Epithelial cell of proximal tubule (primary cell): ENCODE measurements around the gene MED20. TPM values are rescaled to one million over a fixed set of nuclear protein-coding genes. Genes with fewer than 3 reads are reported as not detected.

Source experiments
- DNase-seq: peaks from one replicate; pipeline ENCODE4 v3.0.0-alpha.2; 2011; ENCODE audit warnings: low read depth
- H3K4me3 ChIP-seq: 2 replicates; pipeline ENCODE4 v1.5.1; 2011; ENCODE audit warnings: low read depth, mild to moderate bottlenecking, low read length
- CTCF ChIP-seq: conservative IDR thresholded peaks from 2 replicates; pipeline ENCODE4 v1.5.1; 2012; ENCODE audit warnings: low read depth, mild to moderate bottlenecking, low read length
- total RNA-seq: library from RNA; depleted of rRNA; stranded (reverse); fragments of >200 nt; gene quantifications from 2 replicates; pipeline ENCODE4 v1.2.3, GENCODE V29; 2015

Gene MED20
- total RNA-seq, 1 donor from 2014 or later = 20.9 TPM

- TF ChIP-seq CTCF = no peak
These were observed 27.9 kb downstream of the MED20 start for GRCh38 chr6:41892921-41893564.

GRCh38 chr6:41887331-41887751 lies 33.6 kb downstream of the MED20 start:
- no peak for TF ChIP-seq CTCF
- no peak overlapping the region for H3K4me3 ChIP-seq
- DNase-seq = no peak

More at GRCh38 chr6:41892921-41893564, 27.9 kb downstream of the MED20 start:
- DNase-seq = no peak
- no peak overlapping the region for H3K4me3 ChIP-seq

GRCh38 chr6:41885930-41886329 lies 35.0 kb downstream of the MED20 start:
- DNase-seq = no peak
- no peak overlapping the region for H3K4me3 ChIP-seq
- no peak for TF ChIP-seq CTCF

GRCh38 chr6:41884957-41885356 lies 36.0 kb downstream of the MED20 start:
- TF ChIP-seq CTCF = no peak

GRCh38 chr6:41881506-41881905 lies 39.4 kb downstream of the MED20 start:
- H3K4me3 ChIP-seq = no peak overlapping the region
- no peak for DNase-seq
- TF ChIP-seq CTCF = no peak

More at GRCh38 chr6:41884957-41885356, 36.0 kb downstream of the MED20 start:
- no peak for DNase-seq
- H3K4me3 ChIP-seq = no peak overlapping the region

GRCh38 chr6:41878961-41879405 lies 42.0 kb downstream of the MED20 start:
- TF ChIP-seq CTCF = no peak
- no peak for DNase-seq
- no peak overlapping the region for H3K4me3 ChIP-seq

GRCh38 chr6:41878246-41878645 lies 42.7 kb downstream of the MED20 start:
- H3K4me3 ChIP-seq = no peak overlapping the region
- DNase-seq = no peak
- no peak for TF ChIP-seq CTCF
